VCaP (cell line): ENCODE measurements around the gene KLHL22.

Source experiments
- H3K27ac ChIP-seq: fragments of 450-650 bp; 2 replicates; pipeline ENCODE4 v1.5.1; 2017
- CTCF ChIP-seq: fragments of 450-650 bp; conservative IDR thresholded peaks from 2 replicates; pipeline ENCODE4 v1.5.1; 2017; ENCODE audit warnings: mild to moderate bottlenecking, moderate library complexity

KLHL22 gene

GRCh38 chr22:20528405-20528978 lies 32.9 kb upstream of the KLHL22 start:
- TF ChIP-seq CTCF, result no peak
- no peak overlapping the region for H3K27ac ChIP-seq

- H3K27ac ChIP-seq, result no peak overlapping the region
- TF ChIP-seq CTCF, result no peak
These were observed 31.2 kb upstream of the KLHL22 start for GRCh38 chr22:20526628-20527355.

GRCh38 chr22:20526305-20526627 lies 30.7 kb upstream of the KLHL22 start:
- no peak for TF ChIP-seq CTCF
- H3K27ac ChIP-seq, result no peak overlapping the region

- peak overlapping the region; percentile 54 for H3K27ac ChIP-seq
- TF ChIP-seq CTCF, result no peak
These were observed 29.5 kb upstream of the KLHL22 start for GRCh38 chr22:20525048-20525447.

- TF ChIP-seq CTCF, result no peak
- peak overlapping the region; percentile 54 for H3K27ac ChIP-seq
These were observed 28.4 kb upstream of the KLHL22 start for GRCh38 chr22:20524004-20524481.

- H3K27ac ChIP-seq, result peak overlapping the region; percentile 54
- TF ChIP-seq CTCF, result no peak
These were observed 27.7 kb upstream of the KLHL22 start for GRCh38 chr22:20523086-20523983.
